Measurements from ENCODE around the gene C1orf232.

Gene C1orf232

DNA sequence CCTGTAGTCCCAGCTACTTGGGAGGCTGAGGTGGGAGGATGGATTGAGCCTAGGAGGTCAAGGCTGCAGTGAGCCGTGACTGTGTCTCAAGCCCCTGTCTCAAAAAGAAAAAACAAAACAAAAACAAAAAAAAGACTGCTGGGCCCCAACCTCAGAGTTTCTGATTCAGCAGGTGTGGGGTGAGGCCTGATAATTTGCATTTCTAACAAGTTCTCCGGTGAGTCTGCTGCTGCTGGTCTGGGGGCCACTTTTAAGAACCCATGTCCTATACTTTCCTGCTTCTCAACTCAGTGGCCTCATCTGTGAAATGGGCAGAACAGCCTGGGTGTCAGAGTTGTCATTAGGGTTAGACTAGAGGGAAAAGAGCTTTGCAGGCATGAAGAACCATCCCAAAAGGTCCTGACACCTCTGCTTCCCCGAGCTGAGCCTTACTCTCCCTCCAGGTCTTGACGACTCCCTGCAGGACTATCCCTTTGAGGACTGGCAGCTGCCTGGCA lies 11.3 kb upstream of the C1orf232 start:
- no peak for DNase-seq

- no peak for DNase-seq
Observed at GRCh38 chr1:26177182-26177684, 8.5 kb upstream of the C1orf232 start, which contains the start of gene CNKSR1. TSS of gene CNKSR1 (plus strand) at chr1:26177491. CDS start at chr1:26177548, 57 bp downstream.

DNA sequence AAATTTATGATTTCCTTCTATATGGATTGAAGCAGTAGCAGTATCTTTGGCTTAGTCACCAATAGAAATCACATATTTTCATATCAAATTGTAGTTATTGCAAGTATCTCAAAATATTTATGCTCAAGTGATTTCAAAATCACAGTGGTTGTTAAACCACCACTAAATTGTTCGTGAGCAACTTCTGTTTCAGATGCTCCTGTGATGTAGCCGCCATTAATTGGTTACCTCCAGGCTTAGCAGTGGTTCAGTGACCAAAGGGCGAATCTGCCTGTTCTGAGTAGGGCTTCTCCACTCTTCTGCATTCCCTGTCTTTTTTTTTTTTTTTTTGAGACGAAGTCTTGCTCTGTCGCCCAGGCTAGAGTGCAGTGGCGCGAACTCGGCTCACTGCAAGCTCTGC lies 6.6 kb upstream of the C1orf232 start:
- no peak for DNase-seq

- no peak for DNase-seq
Observed at GRCh38 chr1:26171084-26172072, 2.6 kb upstream of the C1orf232 start, which contains the start of gene ZNF593OS. TSS of gene ZNF593OS (minus strand) at chr1:26171832. CDS start at chr1:26171661, 171 bp downstream.

DNA sequence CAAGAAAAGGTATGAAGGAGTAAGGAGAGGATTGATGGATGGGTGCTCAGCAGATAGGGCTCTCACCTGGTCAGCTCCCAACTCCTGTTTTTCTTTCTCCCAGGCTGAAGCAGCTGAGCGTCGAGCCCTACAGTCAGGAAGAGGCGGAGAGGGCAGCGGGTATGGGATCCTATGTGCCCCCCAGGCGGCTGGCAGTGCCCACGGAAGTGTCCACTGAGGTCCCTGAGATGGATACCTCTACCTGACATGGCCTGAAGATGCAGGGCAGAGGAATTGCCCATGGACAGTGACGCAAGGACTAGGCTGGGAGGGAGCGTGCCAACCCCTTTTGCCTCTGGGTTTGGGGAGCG lies 1.7 kb upstream of the C1orf232 start:
- no peak for DNase-seq

GRCh38 chr1:26169669-26170471 lies 1.1 kb upstream of the C1orf232 start, which contains the start of gene ZNF593:
TSS of gene ZNF593 (plus strand) at chr1:26169908. CDS start at chr1:26169984, 76 bp downstream.
- DNase-seq: peak; percentile 31 to 94 (median 84)

GRCh38 chr1:26169198-26169554 lies 413 bp upstream of the C1orf232 start:
- peak in 2 of 58 donors; percentile 9 to 10 for DNase-seq

- no peak for DNase-seq
Observed at GRCh38 chr1:26166719-26167281, 2.0 kb downstream of the C1orf232 start.

GRCh38 chr1:26164861-26165842 lies 3.6 kb downstream of the C1orf232 start:
- DNase-seq: no peak

- DNase-seq: peak in 24 of 58 donors; percentile 10 to 63 (median 34)
Observed at GRCh38 chr1:26164036-26164860, 4.5 kb downstream of the C1orf232 start.

- DNase-seq: no peak
Observed at GRCh38 chr1:26163684-26164035, 5.1 kb downstream of the C1orf232 start.

DNA sequence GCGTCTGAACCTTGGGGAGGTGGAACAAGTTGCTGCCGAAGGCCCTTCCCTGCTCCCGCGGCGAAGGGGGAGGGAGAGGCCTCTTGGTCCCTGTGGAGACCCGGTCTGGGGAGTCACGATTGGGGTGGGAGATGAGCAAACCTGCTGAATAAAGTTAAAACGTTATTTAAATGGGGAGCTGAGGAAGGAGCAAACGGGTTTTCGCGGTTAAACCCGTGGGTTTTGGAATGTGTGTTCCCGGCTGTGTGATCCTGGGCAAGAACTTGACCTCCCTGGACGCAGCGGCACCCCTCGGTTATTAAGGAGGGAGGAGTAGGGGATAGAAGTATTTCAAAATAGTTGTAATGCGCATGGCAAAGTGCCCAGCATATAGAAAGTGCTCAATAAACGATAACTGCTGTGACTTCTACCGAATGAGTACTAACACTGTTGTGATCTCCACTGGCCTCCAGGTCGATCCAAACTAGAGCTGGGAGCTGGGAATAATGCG lies 6.5 kb downstream of the C1orf232 start:
- no peak for DNase-seq

DNA sequence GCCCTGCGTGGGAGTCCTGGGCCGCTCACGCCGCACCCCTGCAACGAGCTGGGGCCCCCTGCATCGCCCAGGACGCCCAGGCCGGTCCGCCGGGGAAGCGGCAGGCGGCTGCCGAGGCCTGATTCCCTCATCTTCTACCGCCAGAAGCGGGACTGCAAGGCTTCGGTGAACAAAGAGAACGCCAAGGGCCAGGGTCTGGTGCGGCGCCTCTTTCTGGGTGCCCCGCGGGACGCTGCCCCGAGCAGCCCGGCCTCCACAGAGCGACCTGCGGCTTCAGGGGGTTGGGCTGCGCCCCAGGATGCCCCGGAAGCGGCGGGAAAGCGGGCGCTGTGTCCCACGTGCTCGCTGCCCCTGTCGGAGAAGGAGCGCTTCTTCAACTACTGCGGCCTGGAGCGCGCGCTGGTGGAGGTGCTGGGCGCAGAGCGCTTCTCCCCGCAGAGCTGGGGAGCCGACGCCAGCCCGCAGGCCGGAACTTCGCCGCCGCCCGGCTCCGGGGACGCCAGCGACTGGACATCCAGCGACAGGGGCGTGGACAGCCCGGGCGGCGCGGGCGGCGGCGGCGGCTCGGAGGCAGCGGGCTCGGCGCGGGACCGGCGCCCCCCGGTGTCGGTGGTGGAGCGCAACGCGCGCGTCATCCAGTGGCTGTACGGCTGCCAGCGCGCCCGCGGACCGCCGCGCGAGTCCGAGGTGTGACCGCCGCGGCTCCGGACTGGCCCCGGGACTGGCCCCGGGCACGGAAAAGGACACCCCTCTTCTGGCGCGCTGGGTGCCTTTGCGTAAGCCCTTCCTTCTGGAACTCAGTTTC lies 7.1 kb downstream of the C1orf232 start:
- peak in 47 of 58 donors; percentile 12 to 76 (median 52) for DNase-seq

DNA sequence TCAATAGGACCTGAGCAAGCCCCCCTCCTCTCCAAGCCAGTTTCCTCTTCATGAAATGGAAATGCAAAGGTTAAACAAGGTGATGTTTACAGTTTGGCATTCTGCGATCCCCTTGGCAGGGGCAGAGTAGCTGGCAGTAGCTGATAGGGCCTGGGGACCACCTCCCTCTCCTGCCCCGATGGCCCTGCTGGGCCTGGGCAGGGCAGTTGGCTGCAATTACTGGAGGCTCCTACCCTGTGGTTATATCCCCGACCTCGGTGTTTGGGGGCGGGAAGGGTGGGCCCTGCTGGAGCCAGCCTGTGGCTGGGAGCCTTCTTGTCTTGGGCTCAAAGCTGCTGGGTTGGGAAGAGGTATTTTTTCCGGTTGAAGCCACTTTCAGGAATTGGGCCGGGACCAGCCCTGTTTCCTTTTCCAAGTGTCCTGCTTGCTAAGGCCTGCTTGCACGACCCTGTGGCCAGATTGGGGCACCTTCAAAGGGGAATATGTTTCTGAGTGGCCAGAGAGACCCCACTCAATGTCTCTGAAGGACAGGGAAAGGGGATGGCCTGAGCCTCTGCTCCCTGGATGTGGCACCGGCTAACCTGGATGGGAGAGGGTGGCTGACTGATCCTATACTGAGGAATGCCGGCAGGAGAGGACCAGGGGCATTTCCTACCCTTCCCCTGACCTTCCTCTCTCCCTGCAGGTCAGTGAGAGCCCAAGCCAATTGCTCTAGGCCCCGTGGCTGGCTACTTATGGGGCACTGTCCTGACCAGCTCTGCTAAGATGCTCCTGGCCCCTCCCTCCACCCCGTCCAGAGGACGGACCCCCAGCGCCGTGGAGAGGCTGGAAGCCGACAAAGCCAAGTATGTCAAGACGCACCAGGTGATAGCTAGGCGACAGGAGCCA lies 8.0 kb downstream of the C1orf232 start:
- DNase-seq: no peak

GRCh38 chr1:26159743-26160039 lies 9.1 kb downstream of the C1orf232 start:
- no peak for DNase-seq

DNA sequence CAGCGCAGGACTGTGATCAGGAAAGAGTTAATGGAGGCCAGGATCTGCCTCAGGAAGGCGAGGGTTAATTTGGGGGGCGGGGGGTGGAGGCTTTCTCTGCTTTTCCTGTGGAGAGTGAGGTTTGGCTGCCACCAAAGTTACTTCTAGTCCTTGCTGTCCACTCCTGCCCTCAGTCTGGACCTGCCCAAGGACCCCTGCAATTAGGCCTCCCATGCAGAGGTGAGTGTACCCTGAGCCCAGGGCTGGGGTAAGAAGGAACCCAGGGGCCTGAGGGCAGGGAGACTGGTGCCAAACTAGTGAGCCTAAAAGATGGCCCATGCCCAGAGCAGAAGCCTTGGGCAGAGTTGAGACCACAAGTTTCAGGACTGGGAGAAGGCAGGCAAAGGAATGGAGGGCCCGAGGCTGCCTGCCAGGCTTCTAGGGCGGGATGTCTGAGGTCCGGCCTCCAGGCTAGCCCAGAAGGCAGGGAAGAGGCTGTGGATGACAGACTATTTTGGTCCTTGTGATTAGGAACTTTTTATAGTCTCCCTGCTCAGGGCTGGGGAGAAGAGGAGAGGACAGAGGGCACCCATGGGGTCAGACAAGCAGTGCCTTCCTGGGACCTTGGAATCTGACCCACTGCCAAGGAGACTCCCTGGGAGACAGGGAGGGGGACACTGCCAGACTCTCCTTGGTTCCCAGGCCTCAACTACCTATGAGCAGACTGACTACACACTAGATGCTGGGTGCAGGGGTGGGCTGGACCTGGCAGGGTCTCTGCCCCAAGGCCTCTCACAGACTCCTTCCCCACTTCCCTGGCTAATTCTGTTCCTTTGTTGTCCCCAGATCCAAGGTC lies 9.6 kb downstream of the C1orf232 start, which contains the start of gene FAM110D:
Gene FAM110D (plus strand): TSS at position 172 of the 835 bp plus-strand sequence. CDS start 2,213 bp downstream, outside the sequence.
- no peak for DNase-seq
